WTC11 (cell line): ENCODE results near the gene ANKRD23. TPM values are rescaled to one million over a fixed set of nuclear protein-coding genes. Genes with fewer than 3 reads are reported as not detected.

ENCODE experiments used
- ATAC-seq: fragments of 200-7000 bp; cut with Tn5 transposase; 2 replicates; pipeline ENCODE4 v1.10.0; 2021; ENCODE audit warnings: mild to moderate bottlenecking, moderate library complexity
- CTCF ChIA-PET: fragments of 300-600 bp; sonication (Branson Sonifier 250); formaldehyde crosslinking; loops from one replicate; lab custom pipeline; 2021; ENCODE audit warnings: antibody characterized with exemption; lab: Charles Lee
- POLR2A ChIA-PET: fragments of 350-600 bp; sonication (Branson Sonifier 250); formaldehyde crosslinking; loops from one replicate; lab custom pipeline; 2021; ENCODE audit warnings: antibody characterized with exemption; lab: Charles Lee
- DNase-seq: peaks from one replicate; pipeline ENCODE4 v3.0.0; 2021; ENCODE audit warnings: low spot score
- H3K27ac Mint-ChIP-seq: 2 replicates; pipeline ENCODE4 v1.8.0; 2021; ENCODE audit warnings: mixed read lengths
- H3K27me3 Mint-ChIP-seq: 2 replicates; pipeline ENCODE4 v1.8.0; 2021; ENCODE audit warnings: low read depth, mild to moderate bottlenecking, moderate library complexity, mixed read lengths
- H3K36me3 Mint-ChIP-seq: 2 replicates; pipeline ENCODE4 v1.8.0; 2021; ENCODE audit warnings: mixed read lengths
- H3K4me1 Mint-ChIP-seq: 2 replicates; pipeline ENCODE4 v1.8.0; 2022; ENCODE audit warnings: mixed read lengths
- H3K4me3 Mint-ChIP-seq: 2 replicates; pipeline ENCODE4 v1.8.0; 2021; ENCODE audit warnings: mild to moderate bottlenecking, moderate library complexity, mixed read lengths
- H3K9me3 Mint-ChIP-seq: 2 replicates; pipeline ENCODE4 v1.8.0; 2021; ENCODE audit warnings: mixed read lengths
- CREB1 ChIP-seq: sonication (generic); formaldehyde crosslinking; IDR thresholded peaks from 2 replicates; pipeline ENCODE4 v1.8.0; 2023; ENCODE audit warnings: mild to moderate bottlenecking, missing genetic modification reagents
- E2F5 ChIP-seq: sonication (generic); formaldehyde crosslinking; IDR thresholded peaks from 2 replicates; pipeline ENCODE4 v1.8.1; 2022; ENCODE audit warnings: mild to moderate bottlenecking, moderate library complexity, missing genetic modification reagents
- FOXJ3 ChIP-seq: sonication (generic); formaldehyde crosslinking; IDR thresholded peaks from 2 replicates; pipeline ENCODE4 v1.9.0; 2021; ENCODE audit warnings: missing genetic modification reagents, mild to moderate bottlenecking, borderline replicate concordance
- FOXP4 ChIP-seq: sonication (generic); formaldehyde crosslinking; IDR thresholded peaks from 2 replicates; pipeline ENCODE4 v1.8.0; 2022; ENCODE audit warnings: mild to moderate bottlenecking, missing genetic modification reagents
- HMGA2 ChIP-seq: fragments of 250-450 bp; sonication (Bioruptor Pico); IDR thresholded peaks from 2 replicates; pipeline ENCODE4 v1.4.0; 2021; ENCODE audit warnings: mild to moderate bottlenecking, moderate library complexity
- HMGXB4 ChIP-seq: sonication (generic); formaldehyde crosslinking; IDR thresholded peaks from 2 replicates; pipeline ENCODE4 v1.8.1; 2023; ENCODE audit warnings: mild to moderate bottlenecking, moderate library complexity, missing genetic modification reagents
- JAZF1 ChIP-seq: fragments of 250-450 bp; sonication (Bioruptor Pico); IDR thresholded peaks from 2 replicates; pipeline ENCODE4 v1.9.0; 2021; ENCODE audit warnings: moderate library complexity, mild to moderate bottlenecking, inconsistent platforms
- RORB ChIP-seq: fragments of 250-450 bp; sonication (Bioruptor Pico); IDR thresholded peaks from 2 replicates; pipeline ENCODE4 v1.9.0; 2021; ENCODE audit warnings: mild to moderate bottlenecking
- SMAD3 ChIP-seq: sonication (generic); formaldehyde crosslinking; IDR thresholded peaks from 2 replicates; pipeline ENCODE4 v1.8.0; 2022; ENCODE audit warnings: missing genetic modification reagents, mild to moderate bottlenecking, borderline replicate concordance
- STAT6 ChIP-seq: sonication (generic); formaldehyde crosslinking; conservative IDR thresholded peaks from 2 replicates; pipeline ENCODE4 v1.8.1; 2023; ENCODE audit warnings: mild to moderate bottlenecking, low read depth, missing genetic modification reagents, moderate library complexity
- TEAD4 ChIP-seq: sonication (generic); formaldehyde crosslinking; IDR thresholded peaks from 2 replicates; pipeline ENCODE4 v1.8.0; 2022; ENCODE audit warnings: mild to moderate bottlenecking, missing genetic modification reagents
- USF1 ChIP-seq: sonication (generic); formaldehyde crosslinking; IDR thresholded peaks from 2 replicates; pipeline ENCODE4 v1.8.0; 2022; ENCODE audit warnings: mild to moderate bottlenecking, missing genetic modification reagents
- ZNF423 ChIP-seq: fragments of 250-450 bp; sonication (Bioruptor Pico); IDR thresholded peaks from 2 replicates; pipeline ENCODE4 v2.1.2; 2022; ENCODE audit warnings: mild to moderate bottlenecking, moderate library complexity
- total RNA-seq: library from RNA; stranded (reverse); gene quantifications from 3 replicates; pipeline ENCODE4 v1.2.3, GENCODE V29; 2021
- TF ChIP-seq, protein P1 (sequence below): sonication (generic); formaldehyde crosslinking; IDR thresholded peaks from 2 replicates; pipeline ENCODE4 v1.8.1; 2022; ENCODE audit warnings: mild to moderate bottlenecking, missing genetic modification reagents, moderate library complexity, borderline replicate concordance
- TF ChIP-seq, protein P2 (sequence below): fragments of 250-450 bp; sonication (Bioruptor Pico); conservative IDR thresholded peaks from 2 replicates; pipeline ENCODE4 v1.9.0; 2021; ENCODE audit warnings: mild to moderate bottlenecking

The ANKRD23 gene
- total RNA-seq, 1 experiment from 2014 or later = 3.2 TPM

DNA sequence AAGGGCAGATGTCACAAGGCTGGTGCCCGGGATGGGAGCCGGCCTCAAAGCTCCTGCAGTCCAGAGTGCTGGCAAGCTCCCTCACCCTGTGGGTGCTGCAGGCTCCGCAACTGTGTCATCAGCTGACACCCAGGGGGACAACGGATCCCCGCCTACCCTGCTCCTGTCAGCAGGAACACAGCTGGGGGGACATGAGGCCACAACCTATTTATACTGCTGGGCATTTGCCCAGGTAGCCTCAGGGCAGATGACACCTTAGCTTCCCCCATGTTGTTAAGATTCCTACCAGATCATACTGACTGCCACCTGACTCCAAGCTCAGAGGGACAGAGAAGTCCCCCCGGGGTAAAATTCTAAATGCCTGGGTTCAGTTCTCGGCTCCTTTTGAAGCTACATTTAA lies 1.2 kb downstream of the ANKRD23 start:
- H3K9me3 Mint-ChIP-seq = no peaks in the 10 kb centered on the region
- H3K4me1 Mint-ChIP-seq = peaks cover 5% of the 10 kb centered on the region; the same call in 1 of the 2 replicates
- no peak for TF ChIP-seq JAZF1 (CRISPR knock-in tag)
- no peak for TF ChIP-seq CREB1 (CRISPR knock-in tag)
- TF ChIP-seq, all 79 proteins: peak for 0
- POLR2A ChIA-PET = interaction anchor here (0.6 kb wide), 1 partner anchor 9 kb away, joined by 3 read pairs; no protein-coding TSS in a partner anchor
- Mint-ChIP-seq H3K4me3 (no peak overlapping the region), H3K27ac (no peak overlapping the region), H3K27me3 (no peaks in the 10 kb centered on the region), H3K36me3 (peaks cover 3% of the 10 kb centered on the region)
- CTCF ChIA-PET = interaction anchor here (0.9 to 2.3 kb wide), 10 partner anchors 9 to 143 kb away, joined by 3 to 11 read pairs (median 4); partner anchors contain the start of genes ANKRD39 and CNNM3
- ATAC-seq (no peak), DNase-seq (no peak)

- peaks cover 11% of the 10 kb centered on the region for H3K4me1 Mint-ChIP-seq
- H3K27ac Mint-ChIP-seq = peak overlapping the region; percentile 60; the same call in 1 of the 2 replicates
- no peak overlapping the region for H3K4me3 Mint-ChIP-seq
- no peaks in the 10 kb centered on the region for H3K9me3 Mint-ChIP-seq
- no peak for DNase-seq
- no peak for ATAC-seq
- TF ChIP-seq HMGA2 (CRISPR knock-in tag) (no peak), RORB (CRISPR knock-in tag) (no peak), SMAD3 (no peak), JAZF1 (CRISPR knock-in tag) (no peak)
- TF ChIP-seq, protein P1, sequence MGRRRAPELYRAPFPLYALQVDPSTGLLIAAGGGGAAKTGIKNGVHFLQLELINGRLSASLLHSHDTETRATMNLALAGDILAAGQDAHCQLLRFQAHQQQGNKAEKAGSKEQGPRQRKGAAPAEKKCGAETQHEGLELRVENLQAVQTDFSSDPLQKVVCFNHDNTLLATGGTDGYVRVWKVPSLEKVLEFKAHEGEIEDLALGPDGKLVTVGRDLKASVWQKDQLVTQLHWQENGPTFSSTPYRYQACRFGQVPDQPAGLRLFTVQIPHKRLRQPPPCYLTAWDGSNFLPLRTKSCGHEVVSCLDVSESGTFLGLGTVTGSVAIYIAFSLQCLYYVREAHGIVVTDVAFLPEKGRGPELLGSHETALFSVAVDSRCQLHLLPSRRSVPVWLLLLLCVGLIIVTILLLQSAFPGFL (CRISPR knock-in tag) = no peak
- ChIA-PET POLR2A (no interaction called here), CTCF (interaction anchor here (0.9 to 2.3 kb wide), 10 partner anchors 9 to 143 kb away, joined by 3 to 11 read pairs (median 4); partner anchors contain the start of genes ANKRD39 and CNNM3)
- 0 out of 2 replicates have a peak, but pooled peaks cover 6% of the 10 kb centered on the region for H3K36me3 Mint-ChIP-seq
- no peaks in the 10 kb centered on the region for H3K27me3 Mint-ChIP-seq
These were observed 1.9 kb downstream of the ANKRD23 start for GRCh38 chr2:96841701-96842495.

DNA sequence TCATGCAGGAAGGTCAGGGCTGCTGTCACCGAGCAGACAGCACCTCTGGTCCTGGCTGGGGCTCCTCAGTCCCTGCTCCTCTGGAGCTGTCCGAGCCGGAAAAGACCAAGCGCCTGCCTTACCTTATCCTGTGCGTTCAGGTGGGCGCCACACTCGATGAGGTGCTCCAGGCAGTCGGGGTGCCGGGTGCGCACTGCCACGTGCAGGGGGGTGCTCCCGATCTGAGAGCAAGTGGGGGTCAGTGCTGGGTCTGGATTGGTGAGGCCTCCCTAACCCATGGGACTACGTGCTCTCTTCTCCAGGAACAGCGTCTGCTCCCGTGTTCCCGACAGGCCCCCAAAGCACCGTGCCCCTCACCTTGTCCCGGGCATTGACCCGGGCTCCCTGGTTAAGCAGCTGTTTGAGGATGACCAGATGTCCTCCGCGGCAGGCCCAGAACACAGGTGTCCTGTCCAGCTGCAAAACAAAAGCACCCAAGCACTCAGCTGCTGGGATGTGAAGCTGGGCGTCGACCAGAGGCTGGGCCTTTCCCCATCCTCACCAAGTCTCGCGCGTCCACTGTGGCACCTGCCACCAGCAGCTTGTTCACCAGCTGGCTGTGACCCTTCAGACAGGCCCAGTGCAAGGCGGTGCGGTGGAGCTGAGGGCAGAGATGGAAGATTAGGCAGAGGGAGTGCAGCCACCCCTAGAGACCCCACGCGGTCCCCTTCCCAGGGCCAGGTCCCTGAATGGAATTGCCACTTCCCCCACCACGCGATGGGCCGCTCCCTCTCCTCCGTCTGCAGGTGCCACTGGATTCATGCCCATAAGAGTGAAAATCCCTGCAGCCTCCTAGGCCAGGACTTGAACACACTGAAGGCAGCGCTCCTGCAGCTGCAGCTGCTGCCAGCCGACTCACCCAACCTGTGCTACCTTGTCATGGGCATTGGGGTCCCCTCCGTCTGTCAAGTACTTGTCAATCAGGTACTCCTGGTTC lies 3.7 kb downstream of the ANKRD23 start:
- POLR2A ChIA-PET = interaction anchor here (1.2 kb wide), 1 partner anchor 18 kb away, joined by 5 read pairs; the partner anchor contains the start of gene ANKRD39
- Mint-ChIP-seq H3K9me3 (no peaks in the 10 kb centered on the region), H3K4me3 (no peak overlapping the region), H3K27me3 (no peaks in the 10 kb centered on the region), H3K4me1 (peaks cover 11% of the 10 kb centered on the region), H3K27ac (0 out of 2 replicates have a peak overlapping the region, but pooled peaks have one; percentile 27), H3K36me3 (peaks cover 10% of the 10 kb centered on the region)
- no peak for ATAC-seq
- CTCF ChIA-PET = interaction anchor here (1.0 to 2.9 kb wide), 5 partner anchors 16 to 290 kb away, joined by 3 to 8 read pairs (median 4); partner anchors contain the start of genes ANKRD39 and LMAN2L
- DNase-seq = no peak
- TF ChIP-seq FOXJ3 (CRISPR knock-in tag) = no peak
- TF ChIP-seq ZNF423 (CRISPR knock-in tag) = no peak
- TF ChIP-seq FOXP4 (CRISPR knock-in tag) = no peak
- TF ChIP-seq TEAD4 (CRISPR knock-in tag) = no peak
- TF ChIP-seq E2F5 = no peak
- TF ChIP-seq HMGA2 (CRISPR knock-in tag) = no peak
- TF ChIP-seq USF1 (CRISPR knock-in tag) = no peak
- TF ChIP-seq, protein P2, sequence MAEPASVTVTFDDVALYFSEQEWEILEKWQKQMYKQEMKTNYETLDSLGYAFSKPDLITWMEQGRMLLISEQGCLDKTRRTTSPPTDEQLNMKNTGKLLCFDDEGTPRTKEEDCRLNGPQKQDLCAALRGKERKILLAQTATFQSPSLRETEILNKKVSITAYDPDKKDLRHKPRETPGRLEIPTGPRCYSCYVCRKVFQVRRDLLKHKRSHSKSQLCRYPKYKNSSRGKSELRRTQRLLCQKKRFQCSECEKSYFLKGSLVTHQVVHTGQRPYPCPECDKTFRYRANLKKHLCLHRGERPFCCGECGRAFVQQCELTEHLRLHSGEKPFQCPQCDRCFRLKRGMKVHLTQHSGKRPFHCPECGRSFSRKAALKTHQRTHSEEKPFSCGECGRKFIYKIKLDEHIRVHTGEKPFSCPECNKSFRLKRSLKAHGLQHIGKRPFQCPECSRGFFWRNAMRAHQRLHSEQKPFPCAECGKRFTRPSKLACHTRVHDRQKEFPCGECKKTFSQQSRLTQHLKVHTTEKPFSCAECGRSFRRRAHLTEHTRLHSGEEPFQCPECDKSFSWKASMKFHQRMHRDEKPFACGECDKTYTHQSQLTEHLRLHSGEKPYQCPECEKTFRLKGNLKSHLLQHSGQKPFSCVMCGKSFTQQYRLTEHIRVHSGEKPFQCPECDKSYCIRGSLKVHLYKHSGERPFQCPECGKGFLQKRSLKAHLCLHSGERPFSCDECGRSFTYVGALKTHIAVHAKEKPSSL (CRISPR knock-in tag) = no peak
- no peak for TF ChIP-seq STAT6 (CRISPR knock-in tag)
- TF ChIP-seq HMGXB4 (CRISPR knock-in tag) = no peak
